RWPE1 (cell line): ENCODE data around the gene DUSP12.
"Not testable (repeated sequence)": the region's sequence is repeated elsewhere in the genome, so short reads cannot be mapped to it uniquely, and the experiment has no call there.

Experiments
- CTCF ChIA-PET: fragments of 350-600 bp; sonication (Branson Sonifier 250); formaldehyde crosslinking; extraction: SDS; loops from one replicate; lab custom pipeline; 2021; lab: Yijun Ruan, JAX
- POLR2A ChIA-PET: fragments of 400-600 bp; formaldehyde crosslinking; extraction: SDS; loops from one replicate; lab custom pipeline; 2020; ENCODE audit warnings: antibody characterized with exemption; ENCODE audit not compliant: low non-redundant PET; lab: Yijun Ruan, JAX
- DNase-seq: peaks from one replicate; pipeline ENCODE4 v3.0.0; 2012; ENCODE audit warnings: low spot score
- H3K27ac ChIP-seq: fragments of 450-650 bp; 2 replicates; pipeline ENCODE4 v1.5.1; 2017
- CTCF ChIP-seq: fragments of 450-650 bp; conservative IDR thresholded peaks from 2 replicates; pipeline ENCODE4 v1.5.1; 2017; ENCODE audit warnings: low read depth, mild to moderate bottlenecking

The DUSP12 gene

GRCh38 chr1:161721738-161722343 lies 27.7 kb upstream of the DUSP12 start:
- POLR2A ChIA-PET: no interaction called here
- CTCF ChIA-PET: no interaction called here
- DNase-seq: peak; percentile 43
- no peak for TF ChIP-seq CTCF
- H3K27ac ChIP-seq: no peak overlapping the region; the same call in 1 of the 2 replicates

- POLR2A ChIA-PET: no interaction called here
- TF ChIP-seq CTCF: no peak
- CTCF ChIA-PET: no interaction called here
- H3K27ac ChIP-seq: no peak overlapping the region; the same call in 1 of the 2 replicates
- no peak for DNase-seq
Measured at GRCh38 chr1:161722406-161722805, 27.2 kb upstream of the DUSP12 start.

- DNase-seq: peak; percentile 48
- H3K27ac ChIP-seq: no peak overlapping the region
- ChIA-PET CTCF (no interaction called here), POLR2A (no interaction called here)
- TF ChIP-seq CTCF: no peak
Measured at GRCh38 chr1:161723459-161724141, 26.0 kb upstream of the DUSP12 start.

GRCh38 chr1:161725258-161725907 lies 24.2 kb upstream of the DUSP12 start:
- POLR2A ChIA-PET: interaction anchor here (1.2 kb wide), 1 partner anchor 24 kb away, joined by 3 read pairs; the partner anchor contains the start of gene DUSP12
- CTCF ChIA-PET: interaction anchor here (1.8 to 1.9 kb wide), 2 partner anchors 12 to 13 kb away, joined by 7 read pairs; no protein-coding TSS in a partner anchor
- DNase-seq: not testable (repeated sequence)
- H3K27ac ChIP-seq: peak overlapping the region; percentile 89

- 0 out of 2 replicates have a peak, but pooled peaks have one; percentile 24 for TF ChIP-seq CTCF
- CTCF ChIA-PET: interaction anchor here (1.8 to 1.9 kb wide), 2 partner anchors 11 to 13 kb away, joined by 7 read pairs; no protein-coding TSS in a partner anchor
- DNase-seq: peak; percentile 19
- H3K27ac ChIP-seq: peak overlapping the region; percentile 89
- POLR2A ChIA-PET: interaction anchor here (1.2 kb wide), 1 partner anchor 23 kb away, joined by 3 read pairs; the partner anchor contains the start of gene DUSP12
Measured at GRCh38 chr1:161725908-161726472, 23.6 kb upstream of the DUSP12 start.

GRCh38 chr1:161726473-161727255 lies 22.9 kb upstream of the DUSP12 start:
- peak overlapping the region; percentile 89 for H3K27ac ChIP-seq
- ChIA-PET POLR2A (interaction anchor here (1.2 kb wide), 1 partner anchor 23 kb away, joined by 3 read pairs; the partner anchor contains the start of gene DUSP12), CTCF (interaction anchor here (0.7 to 1.9 kb wide), 3 partner anchors 11 to 66 kb away, joined by 5 to 7 read pairs (median 7); no protein-coding TSS in a partner anchor)
- peak; percentile 80 for DNase-seq
- no peak for TF ChIP-seq CTCF
